GM12891 (cell line): ENCODE measurements around the gene ABHD14A.

Experiments
- POLR2A ChIP-seq: IDR thresholded peaks from 2 replicates; pipeline ENCODE4 v1.6.1; 2011; ENCODE audit warnings: low read depth, low read length, control low read depth
- POLR2AphosphoS5 ChIP-seq: IDR thresholded peaks from 2 replicates; pipeline ENCODE4 v1.6.1; 2011; ENCODE audit warnings: low read depth, low read length, control low read depth
- POU2F2 ChIP-seq: IDR thresholded peaks from 2 replicates; pipeline ENCODE4 v1.6.1; 2011; ENCODE audit warnings: low read depth, mild to moderate bottlenecking, control low read depth, low read length, moderate library complexity
- SPI1 ChIP-seq: IDR thresholded peaks from 2 replicates; pipeline ENCODE4 v1.6.1; 2011; ENCODE audit warnings: low read depth, low read length, control low read depth
- TAF1 ChIP-seq: IDR thresholded peaks from 2 replicates; pipeline ENCODE4 v1.6.1; 2011; ENCODE audit warnings: low read depth, low read length, control low read depth

DNA sequence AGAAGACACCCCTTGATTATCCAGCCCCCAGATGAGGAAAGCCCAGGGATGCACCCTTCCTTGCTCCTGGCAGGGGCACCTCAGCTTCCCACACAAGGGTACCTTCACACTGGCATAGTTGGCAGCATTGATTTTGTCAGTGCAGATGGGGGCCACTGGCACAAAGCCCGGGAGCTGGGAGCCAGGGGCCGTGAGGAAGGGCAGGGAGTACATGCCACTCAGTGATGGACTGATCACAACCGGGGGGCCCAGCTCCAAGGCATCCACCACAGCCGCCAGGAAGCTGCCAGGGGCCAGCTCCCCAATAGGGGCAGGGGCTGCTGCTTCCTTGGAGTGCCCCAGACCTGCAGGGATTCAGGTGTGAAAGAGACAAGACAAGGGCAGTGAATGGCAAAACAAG is 5.0 kb upstream of the ABHD14A start:
- TF ChIP-seq POLR2A (no peak), POLR2AphosphoS5 (no peak), SPI1 (no peak), TAF1 (no peak), POU2F2 (no peak)
